Endothelial cell of umbilical vein (primary cell): ENCODE data around the gene MALL. TPM values are rescaled to one million over a fixed set of nuclear protein-coding genes. Genes with fewer than 3 reads are reported as not detected.
"Not testable (repeated sequence)": the region's sequence is repeated elsewhere in the genome, so short reads cannot be mapped to it uniquely, and the experiment has no call there.

Experiments used
- BruUV-seq: library from RNA; stranded (reverse); fragments of 400-500 nt; replicated peaks from 2 replicates; lab custom pipeline; 2021; lab: Mats Ljungman, UMichigan
- CTCF ChIA-PET: fragments of 300-600, 350-600 bp; sonication (Branson Sonifier 250); formaldehyde crosslinking; loops from one replicate; lab custom pipeline; 2021; ENCODE audit warnings: antibody characterized with exemption, inconsistent platforms; lab: Charles Lee
- POLR2A ChIA-PET: fragments of 300-600, 350-600 bp; sonication (Branson Sonifier 250); formaldehyde crosslinking; loops from one replicate; lab custom pipeline; 2021; ENCODE audit warnings: antibody characterized with exemption, inconsistent platforms; lab: Charles Lee
- DNase-seq: peaks from one replicate; pipeline ENCODE4 v3.0.0-alpha.2; 2011; ENCODE audit warnings: low read depth, low spot score
- FAIRE-seq: peaks from 2 replicates; lab custom pipeline; 2011; peaks lifted over from hg19 to GRCh38; lab: Jason Lieb, UNC
- H2AFZ ChIP-seq: 2 replicates; pipeline ENCODE4 v1.6.0; 2012; ENCODE audit warnings: low read depth, low read length, control low read depth, inconsistent platforms
- H3K27ac ChIP-seq: 2 replicates; pipeline ENCODE4 v1.5.1; 2011; ENCODE audit warnings: low read depth, mild to moderate bottlenecking, control low read depth, low read length, moderate library complexity; ENCODE audit not compliant: insufficient read depth
- H3K27me3 ChIP-seq, 2 experiments: 2 replicates each; pipeline versions ENCODE4 v1.6.0 to v1.6.1; 2011; ENCODE audit warnings: low read length in 2 of 2, mixed read lengths in 1 of 2; ENCODE audit not compliant: control insufficient read depth in 2 of 2, insufficient read depth in 2 of 2
- H3K36me3 ChIP-seq, 2 experiments: 2 replicates in 1 of 2; 3 replicates in 1 of 2; pipeline ENCODE4 v1.5.1; 2011; ENCODE audit warnings: low read length in 2 of 2, mild to moderate bottlenecking in 1 of 2, moderate library complexity in 1 of 2; ENCODE audit not compliant: control insufficient read depth in 2 of 2, insufficient read depth in 2 of 2; ENCODE audit errors: extremely low read depth in 1 of 2
- H3K4me1 ChIP-seq: 3 replicates; pipeline ENCODE4 v1.5.1; 2011; ENCODE audit warnings: mild to moderate bottlenecking, low read length; ENCODE audit not compliant: control insufficient read depth, insufficient read depth; ENCODE audit errors: extremely low read depth
- H3K4me2 ChIP-seq: 2 replicates; pipeline ENCODE4 v1.6.1; 2011; ENCODE audit warnings: low read length, control low read depth, mixed read lengths; ENCODE audit not compliant: insufficient read depth
- H3K4me3 ChIP-seq, 3 experiments: fragments of 200-600 bp in 1 of 3; sonication (generic), shearing (Covaris generic) in 1 of 3; replicated peaks in 1 of 3; 2 replicates each; pipeline ENCODE4 v1.5.1; 2011 to 2016; ENCODE audit warnings: control low read depth in 3 of 3, low read length in 3 of 3, mild to moderate bottlenecking in 2 of 3, inconsistent platforms in 1 of 3, low read depth in 1 of 3, moderate library complexity in 1 of 3; ENCODE audit not compliant: insufficient read depth in 1 of 3
- H3K79me2 ChIP-seq: 2 replicates; pipeline ENCODE4 v1.6.0; 2012; ENCODE audit warnings: low read length, inconsistent platforms; ENCODE audit not compliant: control insufficient read depth, insufficient read depth
- H3K9ac ChIP-seq: replicated peaks from 2 replicates; pipeline ENCODE3; 2011; ENCODE audit warnings: low read length, control low read depth; ENCODE audit not compliant: insufficient read depth; ENCODE audit errors: extremely low read depth
- H3K9me1 ChIP-seq: replicated peaks from 3 replicates; pipeline ENCODE4 v1.6.0; 2011; ENCODE audit warnings: mild to moderate bottlenecking, low read length; ENCODE audit not compliant: control insufficient read depth, insufficient read depth; ENCODE audit errors: extremely low read depth
- H3K9me3 ChIP-seq: replicated peaks from 2 replicates; pipeline ENCODE4 v1.5.1; 2012; ENCODE audit warnings: low read length, inconsistent platforms; ENCODE audit not compliant: control insufficient read depth, insufficient read depth
- H4K20me1 ChIP-seq: replicated peaks from 2 replicates; pipeline ENCODE3; 2011; ENCODE audit warnings: mild to moderate bottlenecking, low read length; ENCODE audit not compliant: control insufficient read depth, insufficient read depth; ENCODE audit errors: extremely low read depth
- CTCF ChIP-seq, 2 donors: IDR thresholded peaks; 1 replicate in 1 of 2; 2 replicates in 1 of 2; pipeline ENCODE4 v1.5.1; 2011; ENCODE audit warnings: low read length in 2 of 2, mild to moderate bottlenecking in 2 of 2, moderate library complexity in 2 of 2, control low read depth in 1 of 2, inconsistent platforms in 1 of 2, low read depth in 1 of 2; ENCODE audit not compliant: insufficient read depth in 1 of 2; ENCODE audit errors: extremely low read depth in 1 of 2
- EZH2 ChIP-seq: IDR thresholded peaks from 2 replicates; pipeline ENCODE4 v1.6.1; 2012; ENCODE audit warnings: borderline replicate concordance, low read depth, mild to moderate bottlenecking, moderate library complexity, low read length, inconsistent platforms; ENCODE audit not compliant: severe bottlenecking
- FOS ChIP-seq: IDR thresholded peaks from 2 replicates; pipeline ENCODE4 v1.6.1; 2011; ENCODE audit warnings: mild to moderate bottlenecking, low read length, moderate library complexity, borderline replicate concordance; ENCODE audit not compliant: insufficient read depth
- GATA2 ChIP-seq: IDR thresholded peaks from 2 replicates; pipeline ENCODE4 v1.7.0; 2011; ENCODE audit warnings: low read depth, mild to moderate bottlenecking, moderate library complexity, mixed read lengths, low read length; ENCODE audit not compliant: insufficient read length, insufficient read depth
- JUN ChIP-seq: IDR thresholded peaks from 2 replicates; pipeline ENCODE4 v1.6.1; 2011; ENCODE audit warnings: borderline replicate concordance, low read depth; ENCODE audit not compliant: insufficient read length, insufficient read depth
- MAX ChIP-seq: IDR thresholded peaks from 2 replicates; pipeline ENCODE4 v1.6.1; 2011; ENCODE audit not compliant: insufficient read depth, insufficient read length
- MYC ChIP-seq: IDR thresholded peaks from one replicate; pipeline ENCODE4 v1.6.1; 2011; ENCODE audit warnings: mild to moderate bottlenecking, low read depth, low read length
- POLR2A ChIP-seq: IDR thresholded peaks from 2 replicates; pipeline ENCODE4 v1.6.1; 2012; ENCODE audit warnings: low read depth, mild to moderate bottlenecking, control low read depth, low read length
- POLR2AphosphoS5 ChIP-seq: IDR thresholded peaks from 2 replicates; pipeline ENCODE4 v1.6.1; 2012; ENCODE audit warnings: low read depth, mild to moderate bottlenecking, control low read depth, low read length, moderate library complexity; ENCODE audit not compliant: insufficient read depth
- dilution Hi-C: fragments of 300-500 bp; cut with MboI; formaldehyde crosslinking; loops from one replicate; pipeline ENCODE4 v1.15.0; 2019; ENCODE audit warnings: low sequenced_read_pairs; ENCODE audit not compliant: extremely low pct_ligation_motif_present
- intact Hi-C: fragments of 100-400 bp; cut with micrococcal nuclease; formaldehyde crosslinking; loops from one replicate; pipeline ENCODE4 v1.10.0; 2022
- polyA plus RNA-seq, 4 experiments: library from polyadenylated mRNA; depleted of rRNA in 3 of 4; stranded (reverse) in 3 of 4; unstranded in 1 of 4; fragments of >200 nt; gene quantifications; 2 replicates each; pipeline versions ENCODE4 v1.2.1 to v1.2.3, GENCODE V29; 2011 to 2012; ENCODE audit warnings: missing spikeins in 1 of 4
- total RNA-seq: library from RNA; stranded (reverse); gene quantifications from 2 replicates; pipeline ENCODE4 v1.2.3, GENCODE V29; 2021

The MALL gene
- total and polyA plus RNA-seq, 2 donors (not counting 3 experiments of a cell fraction or from before 2014, with no cell fraction given): 31.5 to 114 TPM

GRCh38 chr2:110101280-110101844 is 14.3 kb downstream of the MALL start:
- H3K4me2 ChIP-seq: peak overlapping the region; percentile 44
- no peak overlapping the region for H3K4me3 ChIP-seq
- H3K9ac ChIP-seq: peak overlapping the region; percentile 86
- no peaks in the 10 kb centered on the region for H3K9me1 ChIP-seq
- CTCF ChIA-PET: interaction anchor here (1.2 to 1.4 kb wide), 2 partner anchors 15 to 56 kb away, joined by 5 to 10 read pairs; partner anchors contain the start of gene MALL
- FAIRE-seq: peak; percentile 98
- intact Hi-C loops: loop anchor here (1.0 kb wide), 2 partner anchors 15 to 48 kb away; no protein-coding TSS in a partner anchor
- H3K36me3 ChIP-seq: peaks cover 0 to 6% of the 10 kb centered on the region in 2 experiments
- DNase-seq: peak; percentile 100
- no peaks in the 10 kb centered on the region for H3K9me3 ChIP-seq
- no peaks in the 10 kb centered on the region for H3K27me3 ChIP-seq
- POLR2A ChIA-PET: interaction anchor here (0.6 kb wide), 1 partner anchor 55 kb away, joined by 5 read pairs; no protein-coding TSS in a partner anchor
- H3K27ac ChIP-seq: peak overlapping the region; percentile 98
- dilution Hi-C loops: no loop called here
- no peak overlapping the region for H2AFZ ChIP-seq
- H4K20me1 ChIP-seq: no peaks in the 10 kb centered on the region
- BruUV-seq: no TSS peak
- peaks cover 25% of the 10 kb centered on the region for H3K79me2 ChIP-seq
- peak; percentile 69 for TF ChIP-seq GATA2
- no peak for TF ChIP-seq CTCF (IDR thresholded peaks at IDR 0.05; ENCODE audit: extremely low read depth in 1 of 2, insufficient read depth in 1 of 2, low read depth in 1 of 2, low read length in 2 of 2)
- TF ChIP-seq MYC: peak; percentile 13
- peak; percentile 84 for TF ChIP-seq JUN
- no peak for TF ChIP-seq MAX
- peak; percentile 97 for TF ChIP-seq POLR2AphosphoS5
- TF ChIP-seq EZH2: no peak
- peak; percentile 94 for TF ChIP-seq FOS
- peak; percentile 67 for TF ChIP-seq POLR2A
- peaks cover 69% of the 10 kb centered on the region for H3K4me1 ChIP-seq

- H3K9me1 ChIP-seq, H4K20me1 ChIP-seq, FAIRE-seq, DNase-seq, H3K9me3 ChIP-seq, H3K27me3 ChIP-seq, H3K4me3 ChIP-seq, H2AFZ ChIP-seq, H3K36me3 ChIP-seq, dilution Hi-C loops: not testable (repeated sequence)
- H3K4me2 ChIP-seq: peak overlapping the region; percentile 18
- peaks cover 65% of the 10 kb centered on the region for H3K4me1 ChIP-seq
- intact Hi-C loops: loop anchor here (1.0 kb wide), 3 partner anchors 7 to 48 kb away; no protein-coding TSS in a partner anchor
- ChIA-PET CTCF (interaction anchor here (1.2 to 1.4 kb wide), 2 partner anchors 15 to 56 kb away, joined by 5 to 10 read pairs; partner anchors contain the start of gene MALL), POLR2A (interaction anchor here (0.6 kb wide), 1 partner anchor 56 kb away, joined by 5 read pairs; no protein-coding TSS in a partner anchor)
- BruUV-seq: TSS peak; percentile 25
- peaks cover 25% of the 10 kb centered on the region for H3K79me2 ChIP-seq
- H3K9ac ChIP-seq: peak overlapping the region; percentile 50
- H3K27ac ChIP-seq: peak overlapping the region; percentile 98
Measured at GRCh38 chr2:110100880-110101279, 14.7 kb downstream of the MALL start.
